ENCODE measurements around the gene NRXN3. TPM values are rescaled to one million over a fixed set of nuclear protein-coding genes. Genes with fewer than 3 reads are reported as not detected.

NRXN3 gene
- total and polyA plus RNA-seq, 3 experiments from 2014 or later: not detected

GRCh38 chr14:78798757-78799156, 628.6 kb downstream of the NRXN3 start:
- H3K36me3 ChIP-seq (ENCODE audit: insufficient read depth, low read length): no peaks in the 10 kb centered on the region
- H3K27me3 ChIP-seq (ENCODE audit: insufficient read depth, low read length, poor library complexity, severe bottlenecking): no peaks in the 10 kb centered on the region
- no peaks in the 10 kb centered on the region for H3K27me3 Mint-ChIP-seq
- no peak overlapping the region for H3K4me3 Mint-ChIP-seq
- no peaks in the 10 kb centered on the region for H3K4me1 ChIP-seq (ENCODE audit: insufficient read depth, low read length)
- ChIA-PET CTCF (no interaction called here), POLR2A (no interaction called here)
- no peak overlapping the region for H3K27ac ChIP-seq (ENCODE audit: low read depth, low read length)
- peaks cover 0 to 4% (median 4%) of the 10 kb centered on the region in 5 donors for H3K9me3 Mint-ChIP-seq
- H3K9me3 ChIP-seq (ENCODE audit: low read length): no peaks in the 10 kb centered on the region
- no peak for DNase-seq
- no peak overlapping the region for H3K27ac Mint-ChIP-seq
- H3K36me3 Mint-ChIP-seq: no peaks in the 10 kb centered on the region
- H3K4me1 Mint-ChIP-seq: no peaks in the 10 kb centered on the region
- no peak overlapping the region for H3K4me3 ChIP-seq (ENCODE audit: low read length)

GRCh38 chr14:78805570-78805969, 635.4 kb downstream of the NRXN3 start:
- Mint-ChIP-seq H3K27me3 (no peaks in the 10 kb centered on the region), H3K9me3 (peaks cover 3 to 12% (median 9%) of the 10 kb centered on the region in 5 donors), H3K36me3 (no peaks in the 10 kb centered on the region), H3K27ac (no peak overlapping the region), H3K4me1 (no peaks in the 10 kb centered on the region), H3K4me3 (no peak overlapping the region)
- Histone ChIP-seq H3K27ac (ENCODE audit: low read depth, low read length) (no peak overlapping the region), H3K27me3 (ENCODE audit: insufficient read depth, low read length, poor library complexity, severe bottlenecking) (no peaks in the 10 kb centered on the region), H3K9me3 (ENCODE audit: low read length) (no peaks in the 10 kb centered on the region), H3K4me1 (ENCODE audit: insufficient read depth, low read length) (no peaks in the 10 kb centered on the region), H3K36me3 (ENCODE audit: insufficient read depth, low read length) (no peaks in the 10 kb centered on the region), H3K4me3 (ENCODE audit: low read length) (no peak overlapping the region)
- ChIA-PET POLR2A (no interaction called here), CTCF (no interaction called here)
- no peak for DNase-seq

- H3K4me3 ChIP-seq (ENCODE audit: low read length): no peak overlapping the region
- Mint-ChIP-seq H3K36me3 (no peaks in the 10 kb centered on the region), H3K27ac (no peak overlapping the region), H3K27me3 (no peaks in the 10 kb centered on the region), H3K4me3 (no peak overlapping the region), H3K9me3 (peaks cover 0 to 3% (median 2%) of the 10 kb centered on the region in 5 donors), H3K4me1 (no peaks in the 10 kb centered on the region)
- no peak for DNase-seq
- no peak overlapping the region for H3K27ac ChIP-seq (ENCODE audit: low read depth, low read length)
- ChIA-PET CTCF (no interaction called here), POLR2A (no interaction called here)
- H3K36me3 ChIP-seq (ENCODE audit: insufficient read depth, low read length): no peaks in the 10 kb centered on the region
- no peaks in the 10 kb centered on the region for H3K9me3 ChIP-seq (ENCODE audit: low read length)
- H3K27me3 ChIP-seq (ENCODE audit: insufficient read depth, low read length, poor library complexity, severe bottlenecking): no peaks in the 10 kb centered on the region
- H3K4me1 ChIP-seq (ENCODE audit: insufficient read depth, low read length): no peaks in the 10 kb centered on the region
Observed at GRCh38 chr14:78823035-78823434, 652.9 kb downstream of the NRXN3 start.

GRCh38 chr14:78823516-78823915, 653.3 kb downstream of the NRXN3 start:
- no peak overlapping the region for H3K4me3 ChIP-seq (ENCODE audit: low read length)
- H3K27me3 ChIP-seq (ENCODE audit: insufficient read depth, low read length, poor library complexity, severe bottlenecking): no peaks in the 10 kb centered on the region
- ChIA-PET CTCF (no interaction called here), POLR2A (no interaction called here)
- H3K4me1 Mint-ChIP-seq: no peaks in the 10 kb centered on the region
- no peaks in the 10 kb centered on the region for H3K4me1 ChIP-seq (ENCODE audit: insufficient read depth, low read length)
- H3K4me3 Mint-ChIP-seq: no peak overlapping the region
- no peaks in the 10 kb centered on the region for H3K36me3 Mint-ChIP-seq
- H3K27me3 Mint-ChIP-seq: no peaks in the 10 kb centered on the region
- H3K27ac ChIP-seq (ENCODE audit: low read depth, low read length): no peak overlapping the region
- DNase-seq: no peak
- H3K27ac Mint-ChIP-seq: no peak overlapping the region
- H3K9me3 ChIP-seq (ENCODE audit: low read length): no peaks in the 10 kb centered on the region
- H3K9me3 Mint-ChIP-seq: peaks cover 0 to 3% (median 2%) of the 10 kb centered on the region in 5 donors
- H3K36me3 ChIP-seq (ENCODE audit: insufficient read depth, low read length): no peaks in the 10 kb centered on the region

- H3K27ac Mint-ChIP-seq: no peak overlapping the region
- Histone ChIP-seq H3K9me3 (ENCODE audit: low read length) (no peaks in the 10 kb centered on the region), H3K27ac (ENCODE audit: low read depth, low read length) (no peak overlapping the region), H3K27me3 (ENCODE audit: insufficient read depth, low read length, poor library complexity, severe bottlenecking) (no peaks in the 10 kb centered on the region), H3K36me3 (ENCODE audit: insufficient read depth, low read length) (no peaks in the 10 kb centered on the region), H3K4me1 (ENCODE audit: insufficient read depth, low read length) (no peaks in the 10 kb centered on the region), H3K4me3 (ENCODE audit: low read length) (no peak overlapping the region)
- peaks cover 0 to 4% (median 0%) of the 10 kb centered on the region in 5 donors for H3K9me3 Mint-ChIP-seq
- CTCF ChIA-PET: no interaction called here
- POLR2A ChIA-PET: no interaction called here
- no peaks in the 10 kb centered on the region for H3K36me3 Mint-ChIP-seq
- H3K27me3 Mint-ChIP-seq: no peaks in the 10 kb centered on the region
- H3K4me3 Mint-ChIP-seq: no peak overlapping the region
- no peak for DNase-seq
- no peaks in the 10 kb centered on the region for H3K4me1 Mint-ChIP-seq
Observed at GRCh38 chr14:78829274-78829673, 659.1 kb downstream of the NRXN3 start.

- POLR2A ChIA-PET: no interaction called here
Observed at GRCh38 chr14:78834766-78835451, 664.7 kb downstream of the NRXN3 start.

GRCh38 chr14:78835909-78836308, 665.7 kb downstream of the NRXN3 start:
- Mint-ChIP-seq H3K9me3 (peaks cover 0 to 4% (median 2%) of the 10 kb centered on the region in 5 donors), H3K27me3 (no peaks in the 10 kb centered on the region), H3K36me3 (no peaks in the 10 kb centered on the region), H3K27ac (no peak overlapping the region), H3K4me3 (no peak overlapping the region), H3K4me1 (no peaks in the 10 kb centered on the region)
- POLR2A ChIA-PET: no interaction called here
- no peaks in the 10 kb centered on the region for H3K36me3 ChIP-seq (ENCODE audit: insufficient read depth, low read length)
- H3K27ac ChIP-seq (ENCODE audit: low read depth, low read length): no peak overlapping the region
- CTCF ChIA-PET: no interaction called here
- H3K9me3 ChIP-seq (ENCODE audit: low read length): no peaks in the 10 kb centered on the region
- H3K27me3 ChIP-seq (ENCODE audit: insufficient read depth, low read length, poor library complexity, severe bottlenecking): no peaks in the 10 kb centered on the region
- H3K4me3 ChIP-seq (ENCODE audit: low read length): no peak overlapping the region
- H3K4me1 ChIP-seq (ENCODE audit: insufficient read depth, low read length): no peaks in the 10 kb centered on the region
- DNase-seq: no peak

More at GRCh38 chr14:78834766-78835451, 664.7 kb downstream of the NRXN3 start:
- no peaks in the 10 kb centered on the region for H3K4me1 Mint-ChIP-seq
- H3K4me1 ChIP-seq (ENCODE audit: insufficient read depth, low read length): no peaks in the 10 kb centered on the region
- H3K9me3 ChIP-seq (ENCODE audit: low read length): no peaks in the 10 kb centered on the region
- no peak overlapping the region for H3K27ac ChIP-seq (ENCODE audit: low read depth, low read length)
- H3K9me3 Mint-ChIP-seq: peaks cover 0 to 4% (median 2%) of the 10 kb centered on the region in 5 donors
- DNase-seq: no peak
- no peaks in the 10 kb centered on the region for H3K27me3 Mint-ChIP-seq
- no peak overlapping the region for H3K27ac Mint-ChIP-seq
- H3K27me3 ChIP-seq (ENCODE audit: insufficient read depth, low read length, poor library complexity, severe bottlenecking): no peaks in the 10 kb centered on the region
- CTCF ChIA-PET: no interaction called here
- H3K4me3 ChIP-seq (ENCODE audit: low read length): no peak overlapping the region
- H3K36me3 Mint-ChIP-seq: no peaks in the 10 kb centered on the region
- H3K4me3 Mint-ChIP-seq: no peak overlapping the region
- H3K36me3 ChIP-seq (ENCODE audit: insufficient read depth, low read length): no peaks in the 10 kb centered on the region

GRCh38 chr14:78836777-78837176, 666.6 kb downstream of the NRXN3 start:
- ChIA-PET POLR2A (no interaction called here), CTCF (no interaction called here)
- H3K4me1 ChIP-seq (ENCODE audit: insufficient read depth, low read length): no peaks in the 10 kb centered on the region
- DNase-seq: no peak
- no peak overlapping the region for H3K27ac ChIP-seq (ENCODE audit: low read depth, low read length)
- Mint-ChIP-seq H3K4me3 (no peak overlapping the region), H3K27me3 (no peaks in the 10 kb centered on the region), H3K27ac (no peak overlapping the region), H3K9me3 (peaks cover 0 to 4% (median 2%) of the 10 kb centered on the region in 5 donors), H3K36me3 (no peaks in the 10 kb centered on the region), H3K4me1 (no peaks in the 10 kb centered on the region)
- no peaks in the 10 kb centered on the region for H3K9me3 ChIP-seq (ENCODE audit: low read length)
- no peaks in the 10 kb centered on the region for H3K36me3 ChIP-seq (ENCODE audit: insufficient read depth, low read length)
- no peaks in the 10 kb centered on the region for H3K27me3 ChIP-seq (ENCODE audit: insufficient read depth, low read length, poor library complexity, severe bottlenecking)
- H3K4me3 ChIP-seq (ENCODE audit: low read length): no peak overlapping the region

Data from CD8-positive, alpha-beta memory T cell (primary cell).